ENCODE measurements around the gene PIK3R3. TPM values are rescaled to one million over a fixed set of nuclear protein-coding genes. Genes with fewer than 3 reads are reported as not detected.
A peak's percentile ranks its signal among the peaks of the same experiment; 100 is the strongest.

PIK3R3 gene
- 10.3 and 14.2 TPM in 2 replicates for total RNA-seq

DNA sequence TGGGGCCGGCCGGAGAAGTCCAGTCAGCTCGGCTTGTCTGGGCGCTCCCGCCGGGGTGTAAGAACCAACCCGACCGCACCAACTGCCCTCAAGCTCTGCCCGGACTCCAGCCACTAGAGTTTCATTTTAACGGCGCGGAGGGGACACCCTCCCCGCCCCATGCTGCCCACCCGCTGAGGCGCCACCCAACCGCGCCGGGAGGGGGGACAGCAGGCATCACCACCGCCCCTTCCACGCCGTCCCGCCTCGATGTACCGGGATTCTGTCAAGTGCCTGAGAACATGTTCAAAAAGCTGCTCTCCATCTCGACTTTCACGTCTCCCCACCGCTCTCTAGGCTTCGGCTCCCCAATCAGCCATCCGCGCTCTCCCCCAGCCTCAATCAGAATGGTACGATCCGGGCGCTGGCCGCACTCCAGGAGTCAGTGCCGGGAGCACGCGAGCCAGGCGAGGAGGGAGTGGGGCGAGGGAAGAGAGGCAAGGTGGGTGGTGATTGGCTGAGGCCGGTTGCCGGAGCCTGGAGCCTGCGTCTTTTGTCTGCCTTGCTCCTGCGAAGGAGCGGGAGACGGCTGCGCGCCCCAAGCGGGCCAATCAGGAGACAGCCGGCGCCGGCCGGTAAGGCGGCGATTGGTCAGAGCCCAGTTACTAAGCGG is at the start of gene PIK3R3:
TSS of gene PIK3R3 (minus strand) at position 101 of the 652 bp plus-strand sequence. CDS start 677 bp downstream, outside the sequence.
- peak within 1 kb of the TSS; percentile 76 for H3K4me3 ChIP-seq (ENCODE audit: low read depth, low read length)
- TF ChIP-seq, protein P1, sequence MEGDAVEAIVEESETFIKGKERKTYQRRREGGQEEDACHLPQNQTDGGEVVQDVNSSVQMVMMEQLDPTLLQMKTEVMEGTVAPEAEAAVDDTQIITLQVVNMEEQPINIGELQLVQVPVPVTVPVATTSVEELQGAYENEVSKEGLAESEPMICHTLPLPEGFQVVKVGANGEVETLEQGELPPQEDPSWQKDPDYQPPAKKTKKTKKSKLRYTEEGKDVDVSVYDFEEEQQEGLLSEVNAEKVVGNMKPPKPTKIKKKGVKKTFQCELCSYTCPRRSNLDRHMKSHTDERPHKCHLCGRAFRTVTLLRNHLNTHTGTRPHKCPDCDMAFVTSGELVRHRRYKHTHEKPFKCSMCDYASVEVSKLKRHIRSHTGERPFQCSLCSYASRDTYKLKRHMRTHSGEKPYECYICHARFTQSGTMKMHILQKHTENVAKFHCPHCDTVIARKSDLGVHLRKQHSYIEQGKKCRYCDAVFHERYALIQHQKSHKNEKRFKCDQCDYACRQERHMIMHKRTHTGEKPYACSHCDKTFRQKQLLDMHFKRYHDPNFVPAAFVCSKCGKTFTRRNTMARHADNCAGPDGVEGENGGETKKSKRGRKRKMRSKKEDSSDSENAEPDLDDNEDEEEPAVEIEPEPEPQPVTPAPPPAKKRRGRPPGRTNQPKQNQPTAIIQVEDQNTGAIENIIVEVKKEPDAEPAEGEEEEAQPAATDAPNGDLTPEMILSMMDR (IDR thresholded peaks at IDR 0.05; ENCODE audit: insufficient read depth, low read depth, low read length): no peak
- DNase-seq (ENCODE audit: low read depth): peak; percentile 99

DNA sequence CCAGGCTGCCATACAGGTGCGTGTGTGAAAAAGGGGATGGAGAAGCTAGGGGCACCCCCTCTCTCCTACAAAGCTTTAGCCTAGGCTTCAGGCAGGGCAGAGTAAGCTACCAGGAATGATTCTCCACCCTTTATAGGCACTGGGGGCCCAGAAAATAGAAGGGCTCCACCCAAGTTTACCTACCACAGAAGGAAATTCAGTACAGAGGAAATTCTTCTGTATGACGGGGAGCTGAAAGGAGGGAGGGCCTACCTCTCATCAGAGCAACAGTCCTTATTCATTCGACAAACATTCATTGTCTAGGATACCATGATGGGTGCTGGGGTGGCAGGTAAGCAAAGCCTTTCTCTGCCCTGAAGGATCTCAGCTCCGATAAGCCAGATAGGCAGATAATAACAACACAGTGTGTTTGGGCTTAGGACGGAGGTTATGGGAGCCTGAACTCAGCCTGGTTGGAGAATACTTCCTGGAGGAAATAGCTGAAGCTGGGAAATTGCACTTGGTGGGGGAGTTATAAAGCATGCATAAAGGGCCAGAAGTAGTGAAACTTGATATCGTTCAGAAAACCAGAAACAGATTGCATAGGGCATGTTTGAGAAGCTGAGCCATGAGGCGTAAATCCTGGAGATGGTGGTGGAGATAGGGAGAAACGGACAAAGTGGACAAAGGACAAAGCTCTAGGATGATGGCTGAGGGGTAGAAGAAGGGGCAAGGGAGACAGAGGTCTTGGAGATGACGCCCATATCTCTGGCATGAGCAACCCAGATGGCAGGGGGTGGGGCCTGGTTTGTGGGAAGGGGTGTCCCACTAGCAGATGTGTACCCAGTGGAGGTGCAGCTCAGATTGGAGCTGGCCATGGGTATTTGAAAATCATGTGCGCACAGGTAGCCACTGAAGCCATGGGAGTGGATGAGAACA is 49.2 kb upstream of the PIK3R3 start:
- TF ChIP-seq, protein P1 (IDR thresholded peaks at IDR 0.05; ENCODE audit: insufficient read depth, low read depth, low read length): no peak
- DNase-seq (ENCODE audit: low read depth): peak; percentile 59

DNA sequence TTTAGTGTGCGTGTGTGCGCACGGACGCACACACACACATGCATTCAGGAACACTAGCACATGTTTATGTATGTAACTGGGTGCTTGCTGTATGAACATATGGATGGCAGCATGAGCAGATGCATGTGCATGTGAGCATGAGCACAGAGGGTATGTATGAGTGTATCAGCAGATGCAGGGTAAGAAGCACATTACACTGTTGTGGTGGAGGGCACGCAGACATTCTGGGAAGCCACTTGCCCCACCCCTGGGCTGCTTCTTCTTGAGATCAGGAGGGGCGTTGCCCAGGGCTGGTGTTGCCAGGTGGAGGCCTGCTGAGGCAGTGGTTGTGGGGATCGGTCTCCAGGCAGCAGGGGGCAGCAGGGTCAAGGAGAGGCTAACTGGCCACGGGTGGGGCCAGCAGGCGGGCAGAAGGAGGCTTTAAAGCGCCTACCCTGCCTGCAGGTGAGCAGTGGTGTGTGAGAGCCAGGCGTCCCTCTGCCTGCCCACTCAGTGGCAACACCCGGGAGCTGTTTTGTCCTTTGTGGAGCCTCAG is 47.7 kb upstream of the PIK3R3 start:
- DNase-seq (ENCODE audit: low read depth): no peak
- TF ChIP-seq, protein P1 (IDR thresholded peaks at IDR 0.05; ENCODE audit: insufficient read depth, low read depth, low read length): no peak
- H3K4me3 ChIP-seq (ENCODE audit: low read depth, low read length): no peak overlapping the region

More for the DNA sequence above, 49.2 kb upstream of the PIK3R3 start:
- H3K4me3 ChIP-seq (ENCODE audit: low read depth, low read length): no peak overlapping the region

DNA sequence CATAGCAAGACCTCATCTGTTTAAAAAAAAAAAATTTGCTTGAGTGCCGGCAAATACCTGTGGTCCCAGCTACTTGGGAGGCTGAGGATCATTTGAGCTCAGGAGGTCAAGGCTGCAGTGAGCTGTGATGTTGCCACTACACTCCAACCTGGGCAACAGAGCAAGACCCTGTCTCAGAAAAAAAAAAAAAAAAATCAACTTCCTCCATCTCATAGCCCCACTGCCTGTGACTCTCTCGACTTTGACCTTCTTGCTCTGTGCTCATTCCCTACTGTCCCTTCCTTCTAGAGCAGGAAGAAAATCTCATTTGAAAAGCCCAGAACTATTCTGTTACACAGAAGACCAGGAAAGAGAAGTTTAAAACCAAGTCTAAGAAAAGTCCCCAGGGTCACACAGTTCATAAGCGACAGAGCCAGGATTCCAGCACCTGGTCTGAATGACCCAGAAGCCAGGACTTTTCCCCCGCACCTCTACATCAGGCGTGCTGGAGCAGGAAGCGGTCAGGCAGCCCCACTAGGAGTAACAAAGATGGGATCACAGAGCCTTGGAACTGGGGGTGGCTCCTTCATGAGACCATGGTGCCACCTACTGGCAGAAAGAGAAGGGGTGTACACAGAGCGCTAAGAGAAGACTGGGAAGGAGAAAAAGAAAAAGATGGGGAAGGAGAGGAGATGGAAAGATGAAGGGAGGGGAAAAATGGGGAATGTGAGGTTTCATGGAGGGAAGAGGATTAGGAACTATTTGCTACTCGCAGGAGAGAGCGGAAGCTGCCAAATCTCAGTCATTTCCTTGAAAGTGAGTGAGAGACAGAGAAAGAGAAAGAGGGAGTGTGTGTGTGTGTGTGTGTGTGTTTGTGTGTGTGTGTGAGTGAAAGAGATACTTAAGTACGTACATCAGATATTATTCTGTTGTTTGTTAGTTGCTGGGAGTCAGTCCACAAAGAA is 47.0 kb upstream of the PIK3R3 start:
- TF ChIP-seq, protein P1 (IDR thresholded peaks at IDR 0.05; ENCODE audit: insufficient read depth, low read depth, low read length): peak; percentile 99

DNA sequence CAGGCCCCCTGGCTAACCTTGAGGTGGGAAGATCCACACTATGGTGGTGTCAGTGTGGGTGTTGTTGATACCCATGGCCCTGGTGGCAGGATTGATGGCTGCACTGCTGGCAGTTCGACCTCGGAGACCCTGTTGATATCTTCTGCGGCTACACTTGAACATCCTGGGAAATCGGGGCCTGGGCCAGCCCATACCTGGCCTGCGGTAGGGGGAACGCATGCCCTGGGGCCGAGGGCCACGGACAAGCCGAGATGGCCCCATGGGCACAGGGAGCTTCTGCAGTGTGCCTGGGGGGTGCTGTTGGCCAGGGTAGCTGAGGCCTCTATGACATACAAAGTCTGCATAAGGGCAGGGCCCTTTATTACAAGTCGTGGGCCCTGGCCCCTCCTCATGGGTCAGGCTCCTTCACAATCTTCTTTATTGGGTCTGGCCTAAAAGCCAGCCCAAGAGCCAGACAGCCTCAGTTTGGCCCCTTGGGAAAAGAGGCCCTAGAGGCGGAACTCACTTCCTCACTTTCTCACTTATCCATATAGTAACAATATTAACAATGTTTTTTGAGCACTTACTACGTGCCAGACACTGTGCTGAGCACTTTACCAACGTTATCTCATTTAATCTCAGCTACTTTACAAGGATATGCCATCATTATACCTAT is 43.9 kb upstream of the PIK3R3 start, which contains the start of gene P3R3URF:
TSS of gene P3R3URF (minus strand) at position 278 of the 655 bp plus-strand sequence. CDS start at position 261, 17 bp downstream.
- DNase-seq (ENCODE audit: low read depth): no peak
- TF ChIP-seq, protein P1 (IDR thresholded peaks at IDR 0.05; ENCODE audit: insufficient read depth, low read depth, low read length): no peak
- no peak within 1 kb of the TSS for H3K4me3 ChIP-seq (ENCODE audit: low read depth, low read length)

More for the DNA sequence above, 47.0 kb upstream of the PIK3R3 start:
- peak; percentile 86 for DNase-seq (ENCODE audit: low read depth)
- no peak overlapping the region for H3K4me3 ChIP-seq (ENCODE audit: low read depth, low read length)
